Transverse colon (tissue), 4 donors: ENCODE results near the gene SMG7.

Experiments
- POLR2A ChIP-seq: fragments of 450-650 bp; IDR thresholded peaks from one replicate; pipeline ENCODE4 v1.6.1; 2016; ENCODE audit warnings: antibody characterized with exemption, mild to moderate bottlenecking, moderate library complexity
- POLR2AphosphoS5 ChIP-seq, 3 donors: sonication (generic); formaldehyde crosslinking; IDR thresholded peaks; one replicate each; pipeline ENCODE4 v1.6.1; 2016; ENCODE audit warnings: antibody characterized with exemption in 3 of 3
- TF ChIP-seq, protein P1 (sequence below), 5 experiments: fragments of 200-600 bp in 3 of 5; fragments of 450-650 bp in 2 of 5; sonication (generic) in 3 of 5; IDR thresholded peaks; 1 replicate in 2 of 5; 2 replicates in 3 of 5; pipeline ENCODE4 v1.5.1; 2016 to 2017; ENCODE audit warnings: antibody characterized with exemption in 5 of 5, inconsistent platforms in 3 of 5, mild to moderate bottlenecking in 2 of 5, moderate library complexity in 1 of 5

DNA sequence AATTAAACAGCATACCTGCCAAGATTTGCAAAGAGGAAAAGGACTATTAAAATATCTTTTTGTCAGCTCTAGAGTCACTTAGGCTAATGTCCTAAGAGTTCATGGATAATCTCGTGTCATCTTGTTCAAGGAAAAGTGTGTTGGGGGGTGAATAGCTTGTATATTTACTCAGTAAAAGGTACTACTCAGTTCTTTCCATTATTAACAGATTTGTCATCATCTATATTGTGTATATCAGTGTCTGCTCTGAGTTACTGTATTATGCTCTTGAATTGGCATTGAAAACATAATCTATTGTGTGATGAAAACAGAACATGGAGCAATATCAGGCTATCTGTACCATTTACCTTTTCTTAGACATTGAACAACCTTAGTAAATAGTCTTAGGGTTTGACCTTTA, 41.9 kb downstream of the SMG7 start:
- TF ChIP-seq, protein P1, sequence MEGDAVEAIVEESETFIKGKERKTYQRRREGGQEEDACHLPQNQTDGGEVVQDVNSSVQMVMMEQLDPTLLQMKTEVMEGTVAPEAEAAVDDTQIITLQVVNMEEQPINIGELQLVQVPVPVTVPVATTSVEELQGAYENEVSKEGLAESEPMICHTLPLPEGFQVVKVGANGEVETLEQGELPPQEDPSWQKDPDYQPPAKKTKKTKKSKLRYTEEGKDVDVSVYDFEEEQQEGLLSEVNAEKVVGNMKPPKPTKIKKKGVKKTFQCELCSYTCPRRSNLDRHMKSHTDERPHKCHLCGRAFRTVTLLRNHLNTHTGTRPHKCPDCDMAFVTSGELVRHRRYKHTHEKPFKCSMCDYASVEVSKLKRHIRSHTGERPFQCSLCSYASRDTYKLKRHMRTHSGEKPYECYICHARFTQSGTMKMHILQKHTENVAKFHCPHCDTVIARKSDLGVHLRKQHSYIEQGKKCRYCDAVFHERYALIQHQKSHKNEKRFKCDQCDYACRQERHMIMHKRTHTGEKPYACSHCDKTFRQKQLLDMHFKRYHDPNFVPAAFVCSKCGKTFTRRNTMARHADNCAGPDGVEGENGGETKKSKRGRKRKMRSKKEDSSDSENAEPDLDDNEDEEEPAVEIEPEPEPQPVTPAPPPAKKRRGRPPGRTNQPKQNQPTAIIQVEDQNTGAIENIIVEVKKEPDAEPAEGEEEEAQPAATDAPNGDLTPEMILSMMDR (IDR thresholded peaks at IDR 0.05), result no peak
- TF ChIP-seq POLR2A (no peak), POLR2AphosphoS5 (IDR thresholded peaks at IDR 0.05) (no peak)
